SK-N-SH (cell line): ENCODE measurements around the gene EFCAB11. TPM values are rescaled to one million over a fixed set of nuclear protein-coding genes. Genes with fewer than 3 reads are reported as not detected.

Source experiments
- CTCF ChIA-PET: fragments of 300-600, 350-600 bp; formaldehyde crosslinking; extraction: SDS; loops from one replicate; lab custom pipeline; 2021; lab: Yijun Ruan, JAX
- POLR2A ChIA-PET: fragments of 350-600 bp; sonication (Branson Sonifier 250); formaldehyde crosslinking; extraction: SDS; loops from one replicate; lab custom pipeline; 2020; ENCODE audit warnings: antibody characterized with exemption, inconsistent platforms; lab: Yijun Ruan, JAX
- DNase-seq: peaks from one replicate; pipeline ENCODE4 v3.0.0; 2012
- H2AFZ ChIP-seq: fragments of 200-600 bp; sonication (generic); 2 replicates; pipeline ENCODE4 v1.8.1; 2016; ENCODE audit warnings: antibody characterized with exemption, mild to moderate bottlenecking, low read depth
- H3F3A ChIP-seq: fragments of 200-600 bp; sonication (generic); replicated peaks from 2 replicates; pipeline ENCODE3; 2016; ENCODE audit warnings: antibody characterized with exemption, mild to moderate bottlenecking; ENCODE audit not compliant: insufficient read depth
- H3K27ac ChIP-seq, 2 experiments: fragments of 200-500 bp in 1 of 2; fragments of 200-600 bp in 1 of 2; sonication (Bioruptor generic) in 1 of 2; sonication (generic), shearing (Covaris generic) in 1 of 2; 2 replicates each; pipeline versions ENCODE4 v1.5.1 to v1.6.1; 2014 to 2016; ENCODE audit warnings: low read depth in 2 of 2, inconsistent platforms in 1 of 2, low read length in 1 of 2, mild to moderate bottlenecking in 1 of 2, mixed read lengths in 1 of 2
- H3K27me3 ChIP-seq: fragments of 200-600 bp; sonication (generic), shearing (Covaris generic); 2 replicates; pipeline ENCODE4 v1.6.1; 2016; ENCODE audit warnings: mixed run types; ENCODE audit not compliant: insufficient read depth
- H3K36me3 ChIP-seq, 2 experiments: fragments of 200-500 bp in 1 of 2; fragments of 200-600 bp in 1 of 2; sonication (Bioruptor generic) in 1 of 2; sonication (generic) in 1 of 2; replicated peaks in 1 of 2; 2 replicates each; pipeline versions ENCODE3 to v1.5.1; 2014 to 2016; ENCODE audit warnings: low read length in 1 of 2, mild to moderate bottlenecking in 1 of 2; ENCODE audit not compliant: insufficient read depth in 2 of 2, control insufficient read depth in 1 of 2
- H3K4me1 ChIP-seq, 2 experiments: fragments of 200-500 bp in 1 of 2; fragments of 200-600 bp in 1 of 2; sonication (Bioruptor generic) in 1 of 2; sonication (generic), shearing (Covaris generic) in 1 of 2; 2 replicates each; pipeline versions ENCODE4 v1.5.1 to v1.6.1; 2014 to 2016; ENCODE audit warnings: low read depth in 1 of 2, low read length in 1 of 2, mixed run types in 1 of 2; ENCODE audit not compliant: insufficient read depth in 2 of 2, control insufficient read depth in 1 of 2
- H3K4me2 ChIP-seq: fragments of 200-600 bp; sonication (generic), shearing (Covaris generic); 2 replicates; pipeline ENCODE4 v1.6.1; 2017; ENCODE audit warnings: mixed run types
- H3K4me3 ChIP-seq, 2 experiments: fragments of 200-500 bp in 1 of 2; fragments of 200-600 bp in 1 of 2; sonication (Bioruptor generic) in 1 of 2; sonication (generic), shearing (Covaris generic) in 1 of 2; 2 replicates each; pipeline versions ENCODE4 v1.5.1 to v1.8.1; 2014 to 2016; ENCODE audit warnings: low read depth in 2 of 2, inconsistent platforms in 1 of 2, low read length in 1 of 2, mild to moderate bottlenecking in 1 of 2, mixed read lengths in 1 of 2, moderate library complexity in 1 of 2
- H3K79me2 ChIP-seq: fragments of 200-600 bp; sonication (generic); 2 replicates; pipeline ENCODE4 v1.8.1; 2017; ENCODE audit warnings: mild to moderate bottlenecking; ENCODE audit not compliant: insufficient read depth
- H3K9ac ChIP-seq: fragments of 200-600 bp; sonication (generic); 2 replicates; pipeline ENCODE4 v1.6.1; 2017; ENCODE audit warnings: mixed run types
- H3K9me2 ChIP-seq: fragments of 200-600 bp; sonication (generic); 2 replicates; pipeline ENCODE4 v1.6.1; 2017; ENCODE audit warnings: mixed run types
- H3K9me3 ChIP-seq: fragments of 200-600 bp; sonication (generic); 2 replicates; pipeline ENCODE4 v1.6.1; 2017; ENCODE audit warnings: mixed run types, mild to moderate bottlenecking, moderate library complexity
- H4K20me1 ChIP-seq: fragments of 200-600 bp; sonication (generic); 2 replicates; pipeline ENCODE4 v1.6.1; 2017; ENCODE audit warnings: mild to moderate bottlenecking, mixed run types; ENCODE audit not compliant: insufficient read depth
- CHD2 ChIP-seq: fragments of 150-350 bp; IDR thresholded peaks from 2 replicates; pipeline ENCODE4 v1.6.1; 2018; ENCODE audit warnings: low read length; ENCODE audit not compliant: partially characterized antibody
- EZH2phosphoT487 ChIP-seq: fragments of 200-600 bp; sonication (generic); IDR thresholded peaks from 2 replicates; pipeline ENCODE4 v1.6.1; 2017; ENCODE audit warnings: low read depth, mixed run types, mild to moderate bottlenecking, antibody characterized with exemption, moderate library complexity, borderline replicate concordance
- GABPA ChIP-seq: IDR thresholded peaks from 2 replicates; pipeline ENCODE4 v1.4.0; 2012; ENCODE audit warnings: low read depth, mild to moderate bottlenecking
- GATA2 ChIP-seq: sonication (generic); formaldehyde crosslinking; IDR thresholded peaks from 2 replicates; pipeline ENCODE4 v1.5.0; 2020; ENCODE audit warnings: mild to moderate bottlenecking, missing genetic modification reagents
- JUND ChIP-seq: IDR thresholded peaks from 2 replicates; pipeline ENCODE4 v1.4.0; 2012
- MEF2A ChIP-seq: IDR thresholded peaks from 2 replicates; pipeline ENCODE4 v1.4.0; 2012; ENCODE audit warnings: low read depth, borderline replicate concordance
- NFIC ChIP-seq: IDR thresholded peaks from 2 replicates; pipeline ENCODE4 v1.4.0; 2012; ENCODE audit warnings: borderline replicate concordance
- SIN3A ChIP-seq: IDR thresholded peaks from 2 replicates; pipeline ENCODE4 v1.6.1; 2012; ENCODE audit warnings: low read depth, mild to moderate bottlenecking, low read length, moderate library complexity, borderline replicate concordance
- SMC3 ChIP-seq: IDR thresholded peaks from 2 replicates; pipeline ENCODE4 v1.6.1; 2012; ENCODE audit warnings: low read depth, low read length, improper control_type of control experiment
- TEAD4 ChIP-seq: IDR thresholded peaks from 2 replicates; pipeline ENCODE4 v1.4.0; 2012; ENCODE audit warnings: mild to moderate bottlenecking, borderline replicate concordance; ENCODE audit not compliant: insufficient read depth
- WGBS: methylation state at CpG from one replicate; pipeline ENCODE4 v1.1.6; 2017; ENCODE audit warnings: low lambda C conversion rate; 5-methylcytosine and 5-hydroxymethylcytosine counted together
- polyA plus RNA-seq, 3 experiments: library from polyadenylated mRNA; depleted of rRNA; stranded (reverse); fragments of >200 nt; gene quantifications; 2 replicates each; pipeline ENCODE4 v1.2.3, GENCODE V29; 2012
- TF ChIP-seq, protein P1 (sequence below): IDR thresholded peaks from 2 replicates; pipeline ENCODE4 v1.6.1; 2012; ENCODE audit warnings: mild to moderate bottlenecking, low read depth, low read length, moderate library complexity
- TF ChIP-seq, protein P2 (sequence below): IDR thresholded peaks from 2 replicates; pipeline ENCODE4 v1.4.0; 2012; ENCODE audit warnings: low read depth
- TF ChIP-seq, protein P3 (sequence below): fragments of 200-600 bp; sonication (generic); IDR thresholded peaks from 2 replicates; pipeline ENCODE4 v1.6.1; 2017; ENCODE audit warnings: antibody characterized with exemption, mild to moderate bottlenecking, moderate library complexity
- TF ChIP-seq, protein P4 (sequence below): IDR thresholded peaks from 2 replicates; pipeline ENCODE4 v1.4.0; 2012; ENCODE audit warnings: low read depth, borderline replicate concordance

The EFCAB11 gene
- polyA plus RNA-seq, 1 of the 3 experiments (the other 2 are of a cell fraction): 3.9 TPM

GRCh38 chr14:89851106-89851505 lies 103.4 kb downstream of the EFCAB11 start:
- Histone ChIP-seq H3K9me2 (no peaks in the 10 kb centered on the region), H3K27ac (no peak overlapping the region), H3K79me2 (no peaks in the 10 kb centered on the region), H3K36me3 (no peaks in the 10 kb centered on the region), H3K4me2 (no peak overlapping the region), H3K9ac (no peak overlapping the region), H3F3A (peaks cover 8% of the 10 kb centered on the region), H3K4me3 (no peak overlapping the region), H3K9me3 (no peaks in the 10 kb centered on the region), H3K4me1 (peaks cover 0 to 6% of the 10 kb centered on the region in 2 experiments; a peak in 3 of 4 replicates), H2AFZ (no peak overlapping the region), H3K27me3 (no peaks in the 10 kb centered on the region), H4K20me1 (no peaks in the 10 kb centered on the region)
- DNase-seq: no peak
- CTCF ChIA-PET: interaction anchor here (0.6 to 1.2 kb wide), 2 partner anchors 17 to 33 kb away, joined by 3 read pairs; no protein-coding TSS in a partner anchor
- TF ChIP-seq JUND: no peak
- TF ChIP-seq, protein P1, sequence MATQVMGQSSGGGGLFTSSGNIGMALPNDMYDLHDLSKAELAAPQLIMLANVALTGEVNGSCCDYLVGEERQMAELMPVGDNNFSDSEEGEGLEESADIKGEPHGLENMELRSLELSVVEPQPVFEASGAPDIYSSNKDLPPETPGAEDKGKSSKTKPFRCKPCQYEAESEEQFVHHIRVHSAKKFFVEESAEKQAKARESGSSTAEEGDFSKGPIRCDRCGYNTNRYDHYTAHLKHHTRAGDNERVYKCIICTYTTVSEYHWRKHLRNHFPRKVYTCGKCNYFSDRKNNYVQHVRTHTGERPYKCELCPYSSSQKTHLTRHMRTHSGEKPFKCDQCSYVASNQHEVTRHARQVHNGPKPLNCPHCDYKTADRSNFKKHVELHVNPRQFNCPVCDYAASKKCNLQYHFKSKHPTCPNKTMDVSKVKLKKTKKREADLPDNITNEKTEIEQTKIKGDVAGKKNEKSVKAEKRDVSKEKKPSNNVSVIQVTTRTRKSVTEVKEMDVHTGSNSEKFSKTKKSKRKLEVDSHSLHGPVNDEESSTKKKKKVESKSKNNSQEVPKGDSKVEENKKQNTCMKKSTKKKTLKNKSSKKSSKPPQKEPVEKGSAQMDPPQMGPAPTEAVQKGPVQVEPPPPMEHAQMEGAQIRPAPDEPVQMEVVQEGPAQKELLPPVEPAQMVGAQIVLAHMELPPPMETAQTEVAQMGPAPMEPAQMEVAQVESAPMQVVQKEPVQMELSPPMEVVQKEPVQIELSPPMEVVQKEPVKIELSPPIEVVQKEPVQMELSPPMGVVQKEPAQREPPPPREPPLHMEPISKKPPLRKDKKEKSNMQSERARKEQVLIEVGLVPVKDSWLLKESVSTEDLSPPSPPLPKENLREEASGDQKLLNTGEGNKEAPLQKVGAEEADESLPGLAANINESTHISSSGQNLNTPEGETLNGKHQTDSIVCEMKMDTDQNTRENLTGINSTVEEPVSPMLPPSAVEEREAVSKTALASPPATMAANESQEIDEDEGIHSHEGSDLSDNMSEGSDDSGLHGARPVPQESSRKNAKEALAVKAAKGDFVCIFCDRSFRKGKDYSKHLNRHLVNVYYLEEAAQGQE: no peak
- TF ChIP-seq, protein P2, sequence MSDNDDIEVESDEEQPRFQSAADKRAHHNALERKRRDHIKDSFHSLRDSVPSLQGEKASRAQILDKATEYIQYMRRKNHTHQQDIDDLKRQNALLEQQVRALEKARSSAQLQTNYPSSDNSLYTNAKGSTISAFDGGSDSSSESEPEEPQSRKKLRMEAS: no peak
- TF ChIP-seq SMC3: no peak
- WGBS: 59% methylated on average over 1 of the region's 1 CpG
- POLR2A ChIA-PET: no interaction called here

GRCh38 chr14:89849931-89850330 lies 104.6 kb downstream of the EFCAB11 start:
- Histone ChIP-seq H4K20me1 (no peaks in the 10 kb centered on the region), H3K4me2 (no peak overlapping the region), H3K9me2 (no peaks in the 10 kb centered on the region), H3K4me3 (no peak overlapping the region), H3K27ac (no peak overlapping the region), H3K79me2 (no peaks in the 10 kb centered on the region), H3K9me3 (no peaks in the 10 kb centered on the region), H2AFZ (no peak overlapping the region), H3F3A (no peaks in the 10 kb centered on the region), H3K9ac (no peak overlapping the region), H3K4me1 (peaks cover 0 to 3% of the 10 kb centered on the region in 2 experiments; a peak in 2 of 4 replicates), H3K27me3 (no peaks in the 10 kb centered on the region), H3K36me3 (no peaks in the 10 kb centered on the region)
- ChIA-PET POLR2A (no interaction called here), CTCF (no interaction called here)
- 95% methylated on average over 1 of the region's 1 CpG for WGBS
- no peak for DNase-seq
- TF ChIP-seq SIN3A: no peak
- no peak for TF ChIP-seq GATA2 (CRISPR knock-in tag)
- no peak for TF ChIP-seq NFIC
- no peak for TF ChIP-seq CHD2
- TF ChIP-seq, protein P1: no peak
- no peak for TF ChIP-seq MEF2A
- no peak for TF ChIP-seq SMC3
- TF ChIP-seq GABPA: no peak
- TF ChIP-seq, protein P3, sequence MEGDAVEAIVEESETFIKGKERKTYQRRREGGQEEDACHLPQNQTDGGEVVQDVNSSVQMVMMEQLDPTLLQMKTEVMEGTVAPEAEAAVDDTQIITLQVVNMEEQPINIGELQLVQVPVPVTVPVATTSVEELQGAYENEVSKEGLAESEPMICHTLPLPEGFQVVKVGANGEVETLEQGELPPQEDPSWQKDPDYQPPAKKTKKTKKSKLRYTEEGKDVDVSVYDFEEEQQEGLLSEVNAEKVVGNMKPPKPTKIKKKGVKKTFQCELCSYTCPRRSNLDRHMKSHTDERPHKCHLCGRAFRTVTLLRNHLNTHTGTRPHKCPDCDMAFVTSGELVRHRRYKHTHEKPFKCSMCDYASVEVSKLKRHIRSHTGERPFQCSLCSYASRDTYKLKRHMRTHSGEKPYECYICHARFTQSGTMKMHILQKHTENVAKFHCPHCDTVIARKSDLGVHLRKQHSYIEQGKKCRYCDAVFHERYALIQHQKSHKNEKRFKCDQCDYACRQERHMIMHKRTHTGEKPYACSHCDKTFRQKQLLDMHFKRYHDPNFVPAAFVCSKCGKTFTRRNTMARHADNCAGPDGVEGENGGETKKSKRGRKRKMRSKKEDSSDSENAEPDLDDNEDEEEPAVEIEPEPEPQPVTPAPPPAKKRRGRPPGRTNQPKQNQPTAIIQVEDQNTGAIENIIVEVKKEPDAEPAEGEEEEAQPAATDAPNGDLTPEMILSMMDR: no peak
- TF ChIP-seq TEAD4: no peak
- TF ChIP-seq, protein P4, sequence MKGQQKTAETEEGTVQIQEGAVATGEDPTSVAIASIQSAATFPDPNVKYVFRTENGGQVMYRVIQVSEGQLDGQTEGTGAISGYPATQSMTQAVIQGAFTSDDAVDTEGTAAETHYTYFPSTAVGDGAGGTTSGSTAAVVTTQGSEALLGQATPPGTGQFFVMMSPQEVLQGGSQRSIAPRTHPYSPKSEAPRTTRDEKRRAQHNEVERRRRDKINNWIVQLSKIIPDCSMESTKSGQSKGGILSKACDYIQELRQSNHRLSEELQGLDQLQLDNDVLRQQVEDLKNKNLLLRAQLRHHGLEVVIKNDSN: no peak
- TF ChIP-seq, protein P2: no peak
- no peak for TF ChIP-seq EZH2phosphoT487
